HG02763 (cell line): ENCODE results near the gene AMDHD2.
A peak's percentile ranks its signal among the peaks of the same experiment; 100 is the strongest.
"Not testable (repeated sequence)": the region's sequence is repeated elsewhere in the genome, so short reads cannot be mapped to it uniquely, and the experiment has no call there.

ENCODE experiments used
- ATAC-seq: cut with Tn5 transposase; IDR thresholded peaks from one replicate; pipeline ENCODE4 v1.9.1; 2021; ENCODE audit warnings: mild to moderate bottlenecking, moderate library complexity; ENCODE audit not compliant: unreplicated experiment

Gene AMDHD2

DNA sequence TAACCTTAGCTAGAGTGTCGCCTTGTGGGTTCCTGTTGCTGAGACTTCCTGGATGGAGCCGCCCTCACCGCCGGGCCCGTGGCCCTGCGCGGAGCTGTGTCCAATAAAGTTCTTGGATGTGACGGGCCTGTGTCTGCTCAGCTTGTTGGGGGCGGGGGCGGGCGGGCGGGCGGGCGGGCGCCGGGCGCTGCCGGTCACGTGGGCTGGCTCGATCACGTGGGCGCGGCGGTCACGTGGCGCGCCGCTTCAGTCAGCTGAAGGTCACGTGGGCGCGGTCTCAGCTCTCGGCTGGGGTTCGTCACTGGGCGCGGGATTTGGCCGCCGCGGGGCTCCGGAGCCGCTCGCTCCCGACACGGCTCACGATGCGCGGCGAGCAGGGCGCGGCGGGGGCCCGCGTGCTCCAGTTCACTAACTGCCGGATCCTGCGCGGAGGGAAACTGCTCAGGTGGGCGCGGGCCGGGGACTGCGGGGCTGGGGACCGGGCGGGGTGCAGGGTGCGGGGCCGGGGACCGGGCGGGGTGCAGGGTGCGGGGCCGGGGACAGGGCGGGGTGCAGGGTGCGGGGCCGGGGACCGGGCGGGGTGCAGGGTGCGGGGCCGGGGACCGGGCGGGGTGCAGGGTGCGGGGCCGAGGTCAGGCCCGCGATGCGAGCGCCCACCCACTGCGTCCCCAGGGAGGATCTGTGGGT, at the start of gene AMDHD2:
Gene AMDHD2, plus strand, starts transcription at position 275 of the 687 bp plus-strand sequence. Its CDS starts 88 bp downstream, at position 363.
- peak; percentile 56 for ATAC-seq

- ATAC-seq: no peak
These were observed 49.6 kb upstream of the AMDHD2 start for GRCh38 chr16:2470603-2471015.

- ATAC-seq: no peak
These were observed 49.0 kb upstream of the AMDHD2 start, which contains the start of gene NTN3 for GRCh38 chr16:2471016-2471652. TSS of gene NTN3 (plus strand) at chr16:2471297. CDS start at chr16:2471702, 405 bp downstream.

- no peak for ATAC-seq
These were observed 48.3 kb upstream of the AMDHD2 start for GRCh38 chr16:2471653-2472487.

GRCh38 chr16:2472488-2472864, 47.7 kb upstream of the AMDHD2 start:
- no peak for ATAC-seq

DNA sequence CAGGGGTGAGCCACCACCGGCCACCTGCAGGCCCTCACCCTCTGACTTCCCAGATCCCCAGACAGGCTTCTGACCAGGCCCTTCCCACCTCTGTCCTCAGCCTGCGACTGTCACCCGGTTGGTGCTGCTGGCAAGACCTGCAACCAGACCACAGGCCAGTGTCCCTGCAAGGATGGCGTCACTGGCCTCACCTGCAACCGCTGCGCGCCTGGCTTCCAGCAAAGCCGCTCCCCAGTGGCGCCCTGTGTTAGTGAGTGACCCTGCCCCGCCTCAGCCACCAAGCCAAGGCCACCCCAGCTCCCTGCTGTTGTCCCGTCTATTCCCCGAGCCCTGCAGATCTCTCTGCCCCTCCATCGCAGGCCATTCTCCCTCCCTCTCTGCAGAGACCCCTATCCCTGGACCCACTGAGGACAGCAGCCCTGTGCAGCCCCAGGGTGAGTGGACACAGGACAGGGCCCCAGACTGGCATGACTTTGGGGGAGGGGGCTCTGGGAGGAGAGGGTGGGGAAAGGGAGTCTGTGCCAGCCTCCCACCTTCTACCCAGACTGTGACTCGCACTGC, 47.2 kb upstream of the AMDHD2 start:
- ATAC-seq: no peak

DNA sequence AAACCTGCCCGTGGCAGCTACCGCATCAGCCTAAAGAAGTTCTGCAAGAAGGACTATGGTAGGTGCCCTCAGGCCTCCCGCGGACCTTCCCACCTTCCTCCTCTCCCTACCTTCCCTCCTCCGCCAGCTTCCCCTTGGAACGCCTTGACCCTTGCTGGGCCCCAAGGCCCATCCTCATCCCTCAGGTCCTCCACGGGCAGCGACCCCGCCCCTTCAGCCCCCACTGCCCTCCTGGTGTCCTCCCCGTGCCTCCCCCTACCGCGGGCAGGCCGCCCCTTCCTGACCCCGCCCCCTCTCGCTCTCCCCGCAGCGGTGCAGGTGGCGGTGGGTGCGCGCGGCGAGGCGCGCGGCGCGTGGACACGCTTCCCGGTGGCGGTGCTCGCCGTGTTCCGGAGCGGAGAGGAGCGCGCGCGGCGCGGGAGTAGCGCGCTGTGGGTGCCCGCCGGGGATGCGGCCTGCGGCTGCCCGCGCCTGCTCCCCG, 46.7 kb upstream of the AMDHD2 start:
- ATAC-seq: no peak

DNA sequence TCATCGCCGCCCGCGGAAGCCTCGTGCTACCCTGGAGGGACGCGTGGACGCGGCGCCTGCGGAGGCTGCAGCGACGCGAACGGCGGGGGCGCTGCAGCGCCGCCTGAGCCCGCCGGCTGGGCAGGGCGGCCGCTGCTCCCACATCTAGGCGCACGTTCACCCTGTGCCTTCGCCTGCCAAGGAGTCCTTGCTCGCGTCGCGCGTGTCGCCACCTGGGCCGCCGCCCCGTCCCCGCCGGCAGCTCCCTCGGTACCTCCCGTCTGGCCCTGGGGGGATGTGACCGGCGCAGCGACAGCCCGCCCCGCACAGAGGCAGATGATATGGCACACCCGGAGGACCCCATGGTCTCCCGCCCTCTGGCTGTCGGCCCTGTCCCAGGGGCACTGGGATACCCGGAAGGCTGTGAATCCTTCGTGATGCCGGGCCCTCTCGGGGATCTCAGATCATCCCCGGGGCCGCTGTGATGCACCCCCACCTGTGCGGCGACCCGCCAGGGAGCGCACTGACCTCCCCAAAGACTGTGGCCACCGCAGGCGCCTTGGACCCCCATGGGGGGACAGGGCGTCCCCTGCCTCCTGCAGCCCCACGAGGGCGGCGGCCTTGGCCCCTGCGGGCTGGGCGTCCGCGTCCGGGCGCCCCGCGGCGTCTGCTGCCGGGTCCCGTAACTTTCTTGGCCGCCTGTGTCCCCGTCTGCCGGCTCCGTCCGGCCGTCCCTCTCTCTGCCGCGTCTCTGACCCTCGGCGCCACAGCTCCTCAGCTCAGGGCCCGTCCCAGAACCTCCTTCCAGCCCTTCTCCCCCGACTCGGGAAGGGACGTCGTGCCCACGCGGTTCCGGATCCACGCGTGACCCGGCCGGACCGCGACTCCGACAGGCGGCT, 45.9 kb upstream of the AMDHD2 start:
- peak; percentile 26 for ATAC-seq

DNA sequence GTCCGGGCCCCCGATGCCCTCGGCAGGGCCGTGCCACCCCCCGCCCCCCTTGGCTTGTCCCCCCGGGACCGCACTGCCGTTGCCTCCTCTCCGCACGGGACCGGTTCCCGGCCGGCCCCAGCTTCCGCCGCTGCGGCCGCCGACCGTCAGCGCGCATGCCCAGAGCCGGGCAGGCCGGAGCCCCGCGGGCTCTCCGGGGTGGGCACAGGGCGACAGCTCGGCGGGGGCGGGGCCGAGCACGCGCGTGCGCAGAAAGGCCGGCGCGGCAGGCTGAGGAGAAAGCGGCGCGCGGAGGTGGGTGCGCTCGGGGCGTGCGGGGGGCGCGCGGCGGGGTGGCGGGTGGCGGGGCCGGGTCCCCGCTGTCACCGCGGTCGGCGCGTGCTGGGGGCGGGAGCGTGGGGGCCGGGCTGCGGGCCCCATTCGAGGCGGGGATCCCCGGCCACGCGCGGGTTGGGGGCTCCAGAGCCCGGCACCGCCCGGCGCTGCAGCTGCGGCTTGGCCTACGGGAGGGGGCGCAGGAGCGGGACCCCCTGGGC, 45.2 kb upstream of the AMDHD2 start, which contains the start of gene TBC1D24:
Gene TBC1D24, plus strand, starts transcription at position 251 of the 536 bp plus-strand sequence. CDS start 21,022 bp downstream, outside the sequence.
- ATAC-seq: peak; percentile 64

GRCh38 chr16:2475413-2476344, 44.5 kb upstream of the AMDHD2 start:
- no peak for ATAC-seq

- ATAC-seq: no peak
These were observed 43.8 kb upstream of the AMDHD2 start for GRCh38 chr16:2476345-2476720.

DNA sequence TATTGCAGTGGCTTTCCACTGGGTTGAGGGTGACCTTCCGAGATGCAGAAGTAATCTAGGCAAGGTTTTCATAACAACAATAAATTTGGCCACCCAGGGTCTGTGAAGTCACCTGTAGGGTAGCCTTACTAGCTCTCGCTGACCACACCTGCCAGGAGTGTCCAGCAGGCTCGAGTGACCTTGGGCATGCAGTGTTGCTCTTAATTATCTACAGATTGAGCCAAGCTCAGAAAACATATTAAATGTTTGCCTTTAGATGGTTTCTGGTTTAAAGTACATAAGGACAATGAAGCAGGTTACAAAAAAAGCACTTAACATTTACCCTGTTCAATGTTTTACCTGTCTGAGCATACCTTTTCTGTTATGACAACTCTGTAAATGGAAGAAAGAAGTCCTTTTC, 43.4 kb upstream of the AMDHD2 start:
- ATAC-seq: no peak

DNA sequence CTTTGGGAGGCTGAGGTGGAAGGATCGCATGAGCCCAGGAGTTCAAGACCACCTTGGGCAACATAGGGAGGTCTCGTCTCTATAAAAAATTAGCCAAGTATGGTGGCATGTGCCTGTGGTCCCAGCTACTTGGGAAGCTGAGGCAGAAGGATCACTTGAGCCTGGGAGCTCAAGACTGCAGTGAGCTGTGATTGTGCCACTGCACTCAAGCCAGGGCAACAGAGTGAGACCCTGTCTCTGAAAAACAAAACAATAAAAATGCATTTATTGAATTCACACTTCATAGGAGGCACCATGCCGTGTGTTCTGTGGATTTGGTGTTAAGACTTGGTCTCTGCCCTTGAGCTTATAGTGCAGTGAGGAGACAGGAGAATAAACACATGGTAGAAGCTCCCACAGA, 42.8 kb upstream of the AMDHD2 start:
- ATAC-seq: no peak

- ATAC-seq: no peak
These were observed 41.9 kb upstream of the AMDHD2 start for GRCh38 chr16:2478279-2478678.

GRCh38 chr16:2479996-2480395, 40.2 kb upstream of the AMDHD2 start:
- not testable (repeated sequence) for ATAC-seq

GRCh38 chr16:2480948-2481347, 39.2 kb upstream of the AMDHD2 start:
- ATAC-seq: no peak

DNA sequence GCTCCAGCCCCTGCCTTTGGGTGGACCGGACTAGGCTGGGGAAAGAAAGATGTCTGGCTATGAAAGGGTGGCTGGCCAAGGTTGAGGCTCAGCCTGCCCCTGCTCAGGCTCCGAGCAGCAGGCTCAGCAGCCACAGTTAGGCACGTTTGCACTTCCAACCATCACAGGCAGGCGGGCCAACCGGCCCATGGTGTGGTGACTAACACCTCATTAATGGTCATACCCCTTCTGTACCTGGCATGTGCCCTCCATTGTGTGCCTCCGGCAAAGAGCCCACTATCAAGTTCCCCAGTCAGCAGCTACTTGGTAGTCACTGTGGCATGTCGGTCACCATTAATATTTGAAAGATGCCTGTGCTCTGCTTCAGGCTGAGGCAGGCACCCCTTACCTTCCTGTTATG, 38.5 kb upstream of the AMDHD2 start:
- ATAC-seq: no peak

GRCh38 chr16:2482249-2482648, 37.9 kb upstream of the AMDHD2 start:
- no peak for ATAC-seq
